Colonic mucosa (tissue), 4 donors: ENCODE measurements around the gene TMPRSS3. TPM values are rescaled to one million over a fixed set of nuclear protein-coding genes. Genes with fewer than 3 reads are reported as not detected.

Experiments
- DNase-seq: peaks from one replicate; pipeline ENCODE4 v3.0.0-alpha.2; 2020
- H3K27ac ChIP-seq: fragments of 200-600 bp; one replicate; pipeline ENCODE4 v1.8.0; 2021
- H3K27me3 ChIP-seq: fragments of 200-600 bp; one replicate; pipeline ENCODE4 v1.8.0; 2021
- H3K36me3 ChIP-seq: fragments of 200-600 bp; one replicate; pipeline ENCODE4 v1.8.0; 2021
- H3K4me1 ChIP-seq: fragments of 200-600 bp; one replicate; pipeline ENCODE4 v1.8.0; 2021; ENCODE audit warnings: mild to moderate bottlenecking
- H3K4me3 ChIP-seq: fragments of 200-600 bp; one replicate; pipeline ENCODE4 v1.8.0; 2021
- H3K9ac ChIP-seq, 2 donors: one replicate each; pipeline ENCODE4 v1.7.0; 2013; ENCODE audit warnings: control low read depth in 2 of 2, low read depth in 2 of 2, low read length in 2 of 2
- H3K9me3 ChIP-seq: fragments of 200-600 bp; one replicate; pipeline ENCODE4 v1.8.0; 2021
- intact Hi-C: fragments of 100-400 bp; cut with DNase I; formaldehyde crosslinking; loops from one replicate; pipeline ENCODE4 v1.14.1; 2022
- total RNA-seq, 2 donors: library from RNA; stranded (reverse); fragmentation: NEBNext Ultra II Directional in 1 of 2; extraction: Animal tissue kit (Norgen Biotek cat#: 25700) in 1 of 2; gene quantifications; one replicate each; pipeline ENCODE4 v1.2.1, GENCODE V29; 2021
- TF ChIP-seq, protein P1 (sequence below): fragments of 200-600 bp; IDR thresholded peaks from one replicate; pipeline ENCODE4 v1.8.0; 2022; ENCODE audit warnings: antibody characterized with exemption, mild to moderate bottlenecking
- donor health status: healthy.
- donor health status: DM: no; HTN: no; CAD: no.
- donor health status: DM: no; HTN: no; CAD: no.

TMPRSS3 gene
- total RNA-seq, 2 donors from 2014 or later = 0.82 to 1.2 TPM

DNA sequence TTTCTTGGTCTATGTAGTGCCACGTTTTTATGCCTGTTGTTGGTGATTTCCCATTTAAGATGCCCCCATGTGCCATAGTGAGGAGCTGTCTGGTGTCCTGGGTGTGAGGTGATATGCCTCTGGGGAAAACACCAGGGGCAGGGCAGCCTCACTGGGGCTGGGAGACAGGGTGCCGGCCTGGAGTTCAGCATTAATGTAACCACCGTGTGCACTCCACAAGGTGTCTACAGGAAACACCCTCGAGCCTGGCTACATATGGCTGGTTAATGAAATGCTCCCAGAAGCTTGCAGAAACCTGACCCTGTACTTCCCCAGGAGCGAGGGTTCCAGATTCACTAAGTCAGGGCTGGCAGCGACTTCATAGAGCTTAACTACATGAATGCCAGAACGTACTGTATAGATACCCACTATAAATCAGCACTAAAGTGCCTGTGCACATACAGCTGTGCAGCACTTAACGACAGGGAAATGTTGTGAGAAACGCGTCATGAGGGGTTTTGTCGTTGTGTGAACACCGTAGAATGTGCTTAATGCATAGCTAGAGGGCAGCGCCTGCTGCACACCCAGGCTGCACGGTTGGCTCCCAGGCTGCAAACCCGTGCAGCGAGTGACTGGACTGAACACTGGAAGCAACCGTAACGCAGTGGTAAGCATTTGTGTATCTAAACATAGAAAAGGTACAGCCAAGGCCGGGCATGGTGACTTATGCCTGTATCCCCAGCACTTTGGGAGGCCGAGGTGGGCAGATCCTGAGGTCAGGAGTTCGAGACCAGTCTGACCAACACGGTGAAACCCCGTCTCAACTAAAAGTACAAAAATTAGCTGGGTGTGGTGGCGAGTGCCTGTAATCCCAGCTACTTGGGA lies 55.4 kb downstream of the TMPRSS3 start:
- H3K36me3 ChIP-seq = no peaks in the 10 kb centered on the region
- intact Hi-C loops = no loop called here

DNA sequence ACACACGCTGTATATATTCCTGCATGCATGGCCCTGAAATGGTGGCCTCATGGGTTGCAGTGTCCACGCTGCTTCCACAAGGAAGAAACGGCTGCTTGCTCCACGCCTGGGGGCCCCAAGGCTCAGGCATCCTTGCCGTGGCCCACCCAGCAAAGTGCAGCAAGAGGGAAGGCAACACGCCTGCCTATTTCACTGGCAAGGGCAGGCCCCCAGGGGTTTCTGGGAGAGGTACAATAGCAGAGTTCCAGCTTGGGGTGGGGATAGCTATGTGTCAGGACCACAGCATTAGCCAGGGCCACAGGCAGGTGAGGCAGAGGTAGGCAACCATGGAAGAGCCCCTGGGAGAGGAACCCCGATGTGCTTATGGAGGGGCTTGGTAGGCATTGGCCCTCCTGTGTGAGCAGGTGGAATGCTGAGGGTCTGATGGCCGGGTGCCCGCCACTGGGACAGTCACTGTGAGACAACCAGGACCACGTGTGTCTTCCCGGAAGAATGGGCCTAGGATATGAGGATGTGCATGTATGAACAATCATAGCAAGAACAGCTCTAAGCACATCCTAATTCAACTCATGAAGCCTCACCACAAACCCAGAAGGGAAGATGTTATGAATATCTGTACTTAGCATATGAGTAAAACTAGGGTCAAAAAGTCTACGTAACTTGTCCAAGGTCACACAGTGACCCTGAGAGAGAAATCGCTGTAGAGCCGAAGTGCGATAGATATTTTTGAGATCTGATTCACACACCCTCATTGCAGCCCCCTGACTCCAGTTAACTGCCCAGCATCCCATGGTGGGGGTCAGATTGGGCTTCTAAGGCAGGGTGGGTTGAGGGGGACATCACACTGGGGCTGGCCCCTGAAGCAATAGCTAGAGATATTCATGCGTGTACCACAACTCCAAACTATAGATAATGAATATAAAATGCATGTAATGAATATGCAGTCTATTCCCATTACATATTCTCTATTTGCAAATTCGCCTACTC lies 56.8 kb downstream of the TMPRSS3 start:
- H3K36me3 ChIP-seq = no peaks in the 10 kb centered on the region
- TF ChIP-seq, protein P1, sequence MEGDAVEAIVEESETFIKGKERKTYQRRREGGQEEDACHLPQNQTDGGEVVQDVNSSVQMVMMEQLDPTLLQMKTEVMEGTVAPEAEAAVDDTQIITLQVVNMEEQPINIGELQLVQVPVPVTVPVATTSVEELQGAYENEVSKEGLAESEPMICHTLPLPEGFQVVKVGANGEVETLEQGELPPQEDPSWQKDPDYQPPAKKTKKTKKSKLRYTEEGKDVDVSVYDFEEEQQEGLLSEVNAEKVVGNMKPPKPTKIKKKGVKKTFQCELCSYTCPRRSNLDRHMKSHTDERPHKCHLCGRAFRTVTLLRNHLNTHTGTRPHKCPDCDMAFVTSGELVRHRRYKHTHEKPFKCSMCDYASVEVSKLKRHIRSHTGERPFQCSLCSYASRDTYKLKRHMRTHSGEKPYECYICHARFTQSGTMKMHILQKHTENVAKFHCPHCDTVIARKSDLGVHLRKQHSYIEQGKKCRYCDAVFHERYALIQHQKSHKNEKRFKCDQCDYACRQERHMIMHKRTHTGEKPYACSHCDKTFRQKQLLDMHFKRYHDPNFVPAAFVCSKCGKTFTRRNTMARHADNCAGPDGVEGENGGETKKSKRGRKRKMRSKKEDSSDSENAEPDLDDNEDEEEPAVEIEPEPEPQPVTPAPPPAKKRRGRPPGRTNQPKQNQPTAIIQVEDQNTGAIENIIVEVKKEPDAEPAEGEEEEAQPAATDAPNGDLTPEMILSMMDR = no peak
- peak; percentile 16 for DNase-seq
- no peak overlapping the region for H3K4me3 ChIP-seq
- no peaks in the 10 kb centered on the region for H3K9me3 ChIP-seq
- intact Hi-C loops = no loop called here
- peaks cover 4% of the 10 kb centered on the region for H3K4me1 ChIP-seq
- H3K9ac ChIP-seq = peak overlapping the region in 1 of 2 donors; percentile 19
- H3K27me3 ChIP-seq = peaks cover 3% of the 10 kb centered on the region
- H3K27ac ChIP-seq = no peak overlapping the region

More for the DNA sequence above, 55.4 kb downstream of the TMPRSS3 start:
- no peaks in the 10 kb centered on the region for H3K9me3 ChIP-seq
- no peaks in the 10 kb centered on the region for H3K27me3 ChIP-seq
- peaks cover 4% of the 10 kb centered on the region for H3K4me1 ChIP-seq
- H3K27ac ChIP-seq = no peak overlapping the region
- TF ChIP-seq, protein P1 = no peak
- H3K4me3 ChIP-seq = no peak overlapping the region
- no peak overlapping the region for H3K9ac ChIP-seq
- DNase-seq = peak; percentile 17

DNA sequence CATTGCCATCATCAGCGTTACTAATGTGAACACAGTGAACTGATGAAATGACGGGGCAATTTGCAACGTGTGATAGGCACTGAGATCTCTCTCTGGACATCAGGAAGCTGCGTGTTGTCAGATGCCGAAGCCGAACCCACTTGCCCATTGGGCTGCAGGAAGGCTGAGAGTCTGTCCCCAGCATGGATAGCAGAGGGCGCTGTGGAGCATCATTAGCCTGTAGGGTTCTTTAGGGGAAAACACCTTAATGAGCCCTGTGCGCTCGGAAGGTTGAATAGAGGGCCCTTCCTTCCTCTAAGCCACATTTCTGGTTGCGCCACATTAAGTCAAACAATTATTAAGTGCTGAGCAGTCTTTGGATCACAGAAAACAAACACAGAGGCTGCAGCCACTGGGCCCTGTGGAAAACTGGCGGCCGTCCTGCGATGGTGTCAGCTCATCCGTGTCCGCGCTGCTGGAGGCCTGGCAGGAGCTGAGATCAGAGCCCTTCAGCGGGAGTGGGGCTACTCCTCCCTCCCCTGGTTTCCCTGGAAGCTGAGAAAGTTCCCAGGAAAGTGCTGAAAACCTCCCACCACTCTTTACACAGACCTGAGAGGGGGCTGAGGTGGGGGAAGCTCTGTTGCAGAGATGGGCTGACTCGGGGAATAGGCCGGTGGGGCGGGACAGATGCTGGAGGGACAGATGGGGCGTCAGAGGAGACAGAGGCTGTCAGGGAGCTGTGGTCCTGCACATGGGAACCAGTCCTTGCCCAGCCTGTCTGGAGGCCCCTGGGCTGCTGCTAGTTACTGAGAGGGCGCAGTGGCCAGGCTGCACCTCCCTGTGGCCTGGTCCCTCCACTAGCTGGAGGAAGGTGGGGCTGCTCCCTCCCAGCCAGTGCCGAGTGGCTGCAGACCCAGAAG lies 57.8 kb downstream of the TMPRSS3 start:
- peaks cover 3% of the 10 kb centered on the region for H3K27me3 ChIP-seq
- H3K27ac ChIP-seq = no peak overlapping the region
- peaks cover 4% of the 10 kb centered on the region for H3K4me1 ChIP-seq
- H3K36me3 ChIP-seq = no peaks in the 10 kb centered on the region
- no peak overlapping the region for H3K4me3 ChIP-seq
- H3K9ac ChIP-seq = peak overlapping the region in 1 of 2 donors; percentile 19
- intact Hi-C loops = no loop called here
- peak; percentile 90 for DNase-seq
- no peaks in the 10 kb centered on the region for H3K9me3 ChIP-seq
- TF ChIP-seq, protein P1 = peak; percentile 66

DNA sequence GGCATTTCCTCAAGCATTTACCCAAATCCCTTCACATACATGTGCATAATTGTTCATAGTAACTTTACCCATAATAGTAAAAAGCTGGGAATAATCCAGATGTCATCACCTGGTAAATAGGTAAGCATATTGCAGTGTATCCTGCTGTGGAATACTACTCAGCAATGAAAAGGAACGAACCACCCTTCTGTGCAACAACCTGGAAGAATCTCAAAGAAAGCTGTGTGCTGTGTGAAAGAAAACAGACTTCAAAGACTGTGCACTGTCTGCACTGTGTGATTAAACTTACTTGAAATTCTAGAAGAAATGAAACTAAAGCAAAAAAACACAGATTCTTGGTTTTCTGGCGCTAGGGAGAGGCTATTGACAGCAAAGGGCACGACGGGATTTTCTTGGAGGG lies 58.6 kb downstream of the TMPRSS3 start:
- H3K4me3 ChIP-seq = no peak overlapping the region
- intact Hi-C loops = no loop called here
- H3K27ac ChIP-seq = no peak overlapping the region
- H3K9ac ChIP-seq = no peak overlapping the region
- TF ChIP-seq, protein P1 = no peak
- no peaks in the 10 kb centered on the region for H3K36me3 ChIP-seq
- H3K4me1 ChIP-seq = peaks cover 5% of the 10 kb centered on the region
- no peak for DNase-seq
- H3K27me3 ChIP-seq = peaks cover 3% of the 10 kb centered on the region
- no peaks in the 10 kb centered on the region for H3K9me3 ChIP-seq
